CD14-positive monocyte (primary cell): ENCODE results near the gene CCDC175. TPM values are rescaled to one million over a fixed set of nuclear protein-coding genes. Genes with fewer than 3 reads are reported as not detected.

Experiments
- DNase-seq, 3 donors: peaks; one replicate each; pipeline ENCODE4 v3.0.0-alpha.2; 2011 to 2022
- H2AFZ ChIP-seq: 2 replicates; pipeline ENCODE4 v1.6.0; 2012; ENCODE audit warnings: mild to moderate bottlenecking, low read depth, low read length, inconsistent platforms; ENCODE audit not compliant: insufficient read depth, poor library complexity, severe bottlenecking
- H3K27ac ChIP-seq, 2 donors: 1 replicate in 1 of 2; 2 replicates in 1 of 2; pipeline ENCODE4 v1.5.1; 2012 to 2013; ENCODE audit warnings: low read length in 2 of 2, control low read depth in 1 of 2, inconsistent platforms in 1 of 2, low read depth in 1 of 2, mild to moderate bottlenecking in 1 of 2
- H3K27me3 ChIP-seq, 2 donors: one replicate each; pipeline versions ENCODE4 v1.6.0 to v1.6.1; 2011 to 2013; ENCODE audit warnings: low read length in 2 of 2; ENCODE audit not compliant: control insufficient read depth in 2 of 2, insufficient read depth in 2 of 2
- H3K36me3 ChIP-seq, 2 donors: replicated peaks in 1 of 2; 1 replicate in 1 of 2; 2 replicates in 1 of 2; pipeline versions ENCODE4 v1.5.1 to v1.6.1; 2012 to 2013; ENCODE audit warnings: low read length in 2 of 2, control low read depth in 1 of 2, inconsistent platforms in 1 of 2, mild to moderate bottlenecking in 1 of 2; ENCODE audit not compliant: insufficient read depth in 2 of 2, control insufficient read depth in 1 of 2
- H3K4me1 ChIP-seq, 2 donors: 1 replicate in 1 of 2; 2 replicates in 1 of 2; pipeline versions ENCODE4 v1.5.1 to v1.6.1; 2012 to 2013; ENCODE audit warnings: low read length in 2 of 2, control low read depth in 1 of 2, inconsistent platforms in 1 of 2, mild to moderate bottlenecking in 1 of 2, moderate library complexity in 1 of 2; ENCODE audit not compliant: insufficient read depth in 2 of 2, control insufficient read depth in 1 of 2
- H3K4me2 ChIP-seq: replicated peaks from 2 replicates; pipeline ENCODE3; 2012; ENCODE audit warnings: low read length, moderate library complexity, mild to moderate bottlenecking; ENCODE audit not compliant: poor library complexity, severe bottlenecking; ENCODE audit errors: extremely low read depth
- H3K4me3 ChIP-seq, 3 experiments: fragments of 200-600 bp in 1 of 3; sonication (generic) in 1 of 3; replicated peaks in 1 of 3; 1 replicate in 2 of 3; 2 replicates in 1 of 3; pipeline ENCODE4 v1.5.1; 2011 to 2013; ENCODE audit warnings: low read length in 3 of 3, mild to moderate bottlenecking in 3 of 3, control low read depth in 2 of 3, low read depth in 2 of 3, inconsistent platforms in 1 of 3, moderate library complexity in 1 of 3
- H3K79me2 ChIP-seq: 2 replicates; pipeline ENCODE4 v1.6.0; 2012; ENCODE audit warnings: mild to moderate bottlenecking, control low read depth, inconsistent platforms, low read length, moderate library complexity; ENCODE audit not compliant: insufficient read depth
- H3K9ac ChIP-seq: 2 replicates; pipeline ENCODE4 v1.6.0; 2017; ENCODE audit warnings: low read length, mild to moderate bottlenecking; ENCODE audit not compliant: insufficient read depth, poor library complexity, severe bottlenecking
- H3K9me3 ChIP-seq, 2 donors: replicated peaks in 1 of 2; 1 replicate in 1 of 2; 2 replicates in 1 of 2; pipeline versions ENCODE4 v1.5.1 to v1.6.1; 2012 to 2013; ENCODE audit warnings: low read length in 2 of 2, control low read depth in 1 of 2; ENCODE audit not compliant: control insufficient read depth in 1 of 2, insufficient read depth in 1 of 2
- H4K20me1 ChIP-seq: 2 replicates; pipeline ENCODE4 v1.6.0; 2012; ENCODE audit warnings: mild to moderate bottlenecking, low read length, control low read depth, moderate library complexity; ENCODE audit not compliant: insufficient read depth
- H3K27ac Mint-ChIP-seq, 7 donors: one replicate each; pipeline ENCODE4 v1.8.0; 2020; ENCODE audit warnings: mild to moderate bottlenecking in 7 of 7, mixed read lengths in 7 of 7, moderate library complexity in 6 of 7, inconsistent platforms in 2 of 7
- H3K27me3 Mint-ChIP-seq, 3 donors: one replicate each; pipeline ENCODE4 v1.8.0; 2021 to 2022; ENCODE audit warnings: low read depth in 3 of 3, mild to moderate bottlenecking in 3 of 3, mixed read lengths in 3 of 3, moderate library complexity in 3 of 3, inconsistent platforms in 1 of 3
- H3K36me3 Mint-ChIP-seq, 2 donors: one replicate each; pipeline ENCODE4 v1.8.0; 2020; ENCODE audit warnings: mixed read lengths in 2 of 2, inconsistent platforms in 1 of 2, mild to moderate bottlenecking in 1 of 2
- H3K4me1 Mint-ChIP-seq: one replicate; pipeline ENCODE4 v1.8.0; 2020; ENCODE audit warnings: mild to moderate bottlenecking, mixed read lengths
- H3K4me3 Mint-ChIP-seq, 2 donors: one replicate each; pipeline ENCODE4 v1.8.0; 2020; ENCODE audit warnings: mild to moderate bottlenecking in 2 of 2, mixed read lengths in 2 of 2, moderate library complexity in 1 of 2
- H3K9me3 Mint-ChIP-seq, 7 donors: one replicate each; pipeline ENCODE4 v1.8.0; 2020 to 2022; ENCODE audit warnings: mixed read lengths in 7 of 7, mild to moderate bottlenecking in 6 of 7, moderate library complexity in 6 of 7, inconsistent platforms in 2 of 7
- CTCF ChIP-seq: fragments of 200-600 bp; IDR thresholded peaks from one replicate; pipeline ENCODE4 v1.8.0; 2022; ENCODE audit warnings: antibody characterized with exemption, mild to moderate bottlenecking
- WGBS: methylation state at CpG from one replicate; pipeline ENCODE4 v1.1.5; 2013; ENCODE audit warnings: missing lambda C conversion rate; ENCODE audit not compliant: insufficient coverage; 5-methylcytosine and 5-hydroxymethylcytosine counted together
- intact Hi-C, 2 donors: fragments of 100-400 bp; cut with micrococcal nuclease; formaldehyde crosslinking; loops; one replicate each; pipeline versions ENCODE4 v1.15.0 to v1.15.1; 2023
- polyA plus RNA-seq, 3 donors: library from polyadenylated mRNA; depleted of rRNA in 1 of 3; unstranded in 2 of 3; stranded (reverse) in 1 of 3; fragments of 300-500 nt in 2 of 3; fragments of >200 nt in 1 of 3; fragmentation: Illumina TruSeq in 2 of 3; gene quantifications; 1 replicate in 2 of 3; 2 replicates in 1 of 3; pipeline ENCODE4 v1.2.3, GENCODE V29; 2012 to 2021

Gene CCDC175
- polyA plus RNA-seq, 3 donors, result not detected

GRCh38 chr14:59478540-59478939, 98.1 kb downstream of the CCDC175 start:
- intact Hi-C loops, result no loop called here
- WGBS, result no CpG with 5 or more reads among the region's 3 CpGs
- Mint-ChIP-seq H3K9me3 (no peaks in the 10 kb centered on the region), H3K4me3 (no peak overlapping the region), H3K36me3 (peaks cover 32 to 37% of the 10 kb centered on the region in 2 donors), H3K27me3 (no peaks in the 10 kb centered on the region), H3K27ac (no peak overlapping the region), H3K4me1 (peaks cover 31% of the 10 kb centered on the region)
- no peak for TF ChIP-seq CTCF
- peaks cover 22 to 42% of the 10 kb centered on the region in 2 donors for H3K36me3 ChIP-seq
- no peak overlapping the region for H3K9ac ChIP-seq
- H2AFZ ChIP-seq, result no peak overlapping the region
- no peak for DNase-seq
- H3K27me3 ChIP-seq, result no peaks in the 10 kb centered on the region
- H3K27ac ChIP-seq, result no peak overlapping the region
- no peak overlapping the region for H3K4me3 ChIP-seq
- peaks cover 15% of the 10 kb centered on the region for H4K20me1 ChIP-seq
- peaks cover 17 to 19% of the 10 kb centered on the region in 2 donors for H3K4me1 ChIP-seq
- H3K4me2 ChIP-seq, result no peak overlapping the region
- H3K9me3 ChIP-seq, result no peaks in the 10 kb centered on the region
- H3K79me2 ChIP-seq, result peaks cover 6% of the 10 kb centered on the region

DNA sequence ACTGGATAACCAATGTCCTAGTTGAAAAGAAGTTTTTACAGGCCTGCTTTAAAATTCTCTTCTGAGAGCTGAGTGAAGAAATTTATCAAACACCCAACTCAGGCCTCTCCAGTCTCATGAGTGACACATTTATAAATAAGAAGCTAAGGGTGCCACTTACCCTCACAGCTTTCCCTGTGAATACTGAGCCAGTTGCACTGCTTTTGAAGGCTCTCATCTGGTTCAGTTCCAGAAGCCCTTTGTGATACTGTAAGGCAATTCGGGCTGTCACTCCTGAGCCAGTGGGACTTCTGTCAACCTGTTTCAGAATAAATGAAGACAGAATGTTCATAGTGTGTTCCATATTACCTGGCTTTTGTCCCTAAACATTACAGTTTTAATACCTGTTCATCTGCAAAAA, 100.9 kb downstream of the CCDC175 start:
- Mint-ChIP-seq H3K9me3 (no peaks in the 10 kb centered on the region), H3K36me3 (peaks cover 43 to 44% of the 10 kb centered on the region in 2 donors), H3K27me3 (no peaks in the 10 kb centered on the region), H3K27ac (peak overlapping the region in 1 of 7 donors; percentile 14), H3K4me1 (peaks cover 7% of the 10 kb centered on the region), H3K4me3 (no peak overlapping the region)
- Histone ChIP-seq H3K4me1 (no peaks in the 10 kb centered on the region), H3K4me3 (no peak overlapping the region), H3K79me2 (no peaks in the 10 kb centered on the region), H3K9ac (no peak overlapping the region), H3K4me2 (no peak overlapping the region), H3K27me3 (no peaks in the 10 kb centered on the region), H3K9me3 (no peaks in the 10 kb centered on the region), H3K27ac (no peak overlapping the region), H3K36me3 (peaks cover 28 to 63% of the 10 kb centered on the region in 2 donors), H2AFZ (no peak overlapping the region), H4K20me1 (no peaks in the 10 kb centered on the region)
- no peak for TF ChIP-seq CTCF
- no peak for DNase-seq
- intact Hi-C loops, result no loop called here
- 100% methylated on average over 1 of the region's 1 CpG for WGBS
